Lower leg skin (tissue), 3 donors: ENCODE data around the gene CTSO.

ENCODE experiments used
- POLR2A ChIP-seq, 2 donors: fragments of 450-650 bp; IDR thresholded peaks; one replicate each; pipeline ENCODE4 v1.6.1; 2016 to 2017; ENCODE audit warnings: antibody characterized with exemption in 2 of 2, mild to moderate bottlenecking in 1 of 2, moderate library complexity in 1 of 2
- TF ChIP-seq, protein P1 (sequence below), 3 donors: fragments of 450-650 bp; IDR thresholded peaks; one replicate each; pipeline ENCODE4 v1.5.1; 2016; ENCODE audit warnings: antibody characterized with exemption in 3 of 3, mild to moderate bottlenecking in 3 of 3, moderate library complexity in 2 of 3

DNA sequence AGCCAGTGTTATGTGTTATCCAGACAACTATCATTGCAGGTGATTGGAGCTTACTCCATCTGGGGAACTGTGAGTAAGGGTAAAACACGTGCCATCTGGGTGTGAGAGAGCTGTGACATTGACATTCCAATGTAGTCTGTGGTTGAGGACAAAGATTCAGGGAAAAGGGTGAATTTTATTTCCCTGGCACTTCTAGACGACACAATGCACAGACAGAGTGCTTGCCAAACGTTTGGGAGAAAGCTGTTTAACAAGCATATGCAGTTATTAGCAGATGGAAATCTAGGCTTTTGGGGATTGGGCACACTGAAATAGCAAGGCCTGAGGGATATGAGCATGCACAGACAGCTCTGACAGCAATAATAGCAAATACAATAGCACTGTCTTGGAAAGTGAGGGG is 21.3 kb upstream of the CTSO start:
- TF ChIP-seq POLR2A (IDR thresholded peaks at IDR 0.05): no peak
- TF ChIP-seq, protein P1, sequence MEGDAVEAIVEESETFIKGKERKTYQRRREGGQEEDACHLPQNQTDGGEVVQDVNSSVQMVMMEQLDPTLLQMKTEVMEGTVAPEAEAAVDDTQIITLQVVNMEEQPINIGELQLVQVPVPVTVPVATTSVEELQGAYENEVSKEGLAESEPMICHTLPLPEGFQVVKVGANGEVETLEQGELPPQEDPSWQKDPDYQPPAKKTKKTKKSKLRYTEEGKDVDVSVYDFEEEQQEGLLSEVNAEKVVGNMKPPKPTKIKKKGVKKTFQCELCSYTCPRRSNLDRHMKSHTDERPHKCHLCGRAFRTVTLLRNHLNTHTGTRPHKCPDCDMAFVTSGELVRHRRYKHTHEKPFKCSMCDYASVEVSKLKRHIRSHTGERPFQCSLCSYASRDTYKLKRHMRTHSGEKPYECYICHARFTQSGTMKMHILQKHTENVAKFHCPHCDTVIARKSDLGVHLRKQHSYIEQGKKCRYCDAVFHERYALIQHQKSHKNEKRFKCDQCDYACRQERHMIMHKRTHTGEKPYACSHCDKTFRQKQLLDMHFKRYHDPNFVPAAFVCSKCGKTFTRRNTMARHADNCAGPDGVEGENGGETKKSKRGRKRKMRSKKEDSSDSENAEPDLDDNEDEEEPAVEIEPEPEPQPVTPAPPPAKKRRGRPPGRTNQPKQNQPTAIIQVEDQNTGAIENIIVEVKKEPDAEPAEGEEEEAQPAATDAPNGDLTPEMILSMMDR (IDR thresholded peaks at IDR 0.05): no peak
